Right renal pelvis (tissue), 4 donors: ENCODE data around the gene AP5M1. TPM values are rescaled to one million over a fixed set of nuclear protein-coding genes. Genes with fewer than 3 reads are reported as not detected.
"Not testable (repeated sequence)": the region's sequence is repeated elsewhere in the genome, so short reads cannot be mapped to it uniquely, and the experiment has no call there.

Source experiments
- DNase-seq, 4 donors: peaks; one replicate each; pipeline ENCODE4 v3.0.0-alpha.2; 2013; ENCODE audit warnings: low read depth in 4 of 4, low spot score in 3 of 4, missing footprints in 1 of 4
- polyA plus RNA-seq, 4 donors: library from polyadenylated mRNA; unstranded; fragments of 120-200 nt; gene quantifications; one replicate each; pipeline ENCODE4 v1.2.1, GENCODE V29; 2013; ENCODE audit not compliant: insufficient read length in 4 of 4

AP5M1 gene
- polyA plus RNA-seq, 4 donors: 49.9 to 65.6 (median 64.4) TPM

- DNase-seq: no peak
These were observed 19.0 kb downstream of the AP5M1 start for GRCh38 chr14:57287745-57288144.

GRCh38 chr14:57290751-57291150 lies 22.0 kb downstream of the AP5M1 start:
- no peak for DNase-seq

- DNase-seq: no peak
These were observed 23.2 kb downstream of the AP5M1 start for GRCh38 chr14:57291692-57292647.

- no peak for DNase-seq
These were observed 25.4 kb downstream of the AP5M1 start for GRCh38 chr14:57293866-57294837.

GRCh38 chr14:57295239-57295638 lies 26.5 kb downstream of the AP5M1 start:
- no peak for DNase-seq

GRCh38 chr14:57297852-57298251 lies 29.1 kb downstream of the AP5M1 start:
- no peak for DNase-seq

GRCh38 chr14:57299511-57299910 lies 30.7 kb downstream of the AP5M1 start:
- no peak for DNase-seq

GRCh38 chr14:57302883-57303282 lies 34.1 kb downstream of the AP5M1 start:
- DNase-seq: no peak

- no peak for DNase-seq
These were observed 45.8 kb downstream of the AP5M1 start for GRCh38 chr14:57314396-57315089.

GRCh38 chr14:57317248-57317833 lies 48.6 kb downstream of the AP5M1 start:
- peak; percentile 48 to 70 (median 64) for DNase-seq

GRCh38 chr14:57319636-57320192 lies 50.9 kb downstream of the AP5M1 start:
- no peak for DNase-seq

- no peak for DNase-seq
These were observed 55.0 kb downstream of the AP5M1 start for GRCh38 chr14:57323721-57324120.

- DNase-seq: no peak
These were observed 57.5 kb downstream of the AP5M1 start for GRCh38 chr14:57326253-57326652.

- DNase-seq: no peak
These were observed 61.1 kb downstream of the AP5M1 start for GRCh38 chr14:57329833-57330232.

GRCh38 chr14:57332475-57332874 lies 63.7 kb downstream of the AP5M1 start:
- DNase-seq: not testable (repeated sequence)

- not testable (repeated sequence) for DNase-seq
These were observed 65.0 kb downstream of the AP5M1 start for GRCh38 chr14:57333726-57334125.

GRCh38 chr14:57343545-57344297 lies 75.0 kb downstream of the AP5M1 start:
- not testable (repeated sequence) for DNase-seq

- no peak for DNase-seq
These were observed 76.3 kb downstream of the AP5M1 start for GRCh38 chr14:57345106-57345505.

- no peak for DNase-seq
These were observed 78.0 kb downstream of the AP5M1 start for GRCh38 chr14:57346741-57347140.
